ENCODE results near the gene MTFR1L.

DNA sequence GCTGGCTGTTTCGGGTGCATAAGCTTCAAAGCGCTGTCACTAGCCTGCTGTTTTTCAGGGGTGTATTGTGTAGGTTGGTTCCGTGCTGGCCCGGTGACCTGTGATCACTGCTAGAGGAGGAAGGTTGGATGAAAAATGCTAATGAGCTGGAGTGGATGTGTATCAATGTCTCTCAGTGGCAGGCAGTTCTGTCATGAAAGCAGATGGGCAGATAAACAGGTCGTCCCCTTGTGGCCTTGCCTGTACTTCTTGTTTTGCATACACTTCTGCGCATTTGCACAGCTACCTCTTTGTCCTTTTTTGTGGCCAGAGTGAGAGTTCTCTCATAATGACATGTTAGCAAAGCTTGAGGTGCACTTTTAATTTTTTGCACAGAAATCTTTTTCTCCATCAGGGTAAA is 16.8 kb upstream of the MTFR1L start:
- TF ChIP-seq, protein P1, sequence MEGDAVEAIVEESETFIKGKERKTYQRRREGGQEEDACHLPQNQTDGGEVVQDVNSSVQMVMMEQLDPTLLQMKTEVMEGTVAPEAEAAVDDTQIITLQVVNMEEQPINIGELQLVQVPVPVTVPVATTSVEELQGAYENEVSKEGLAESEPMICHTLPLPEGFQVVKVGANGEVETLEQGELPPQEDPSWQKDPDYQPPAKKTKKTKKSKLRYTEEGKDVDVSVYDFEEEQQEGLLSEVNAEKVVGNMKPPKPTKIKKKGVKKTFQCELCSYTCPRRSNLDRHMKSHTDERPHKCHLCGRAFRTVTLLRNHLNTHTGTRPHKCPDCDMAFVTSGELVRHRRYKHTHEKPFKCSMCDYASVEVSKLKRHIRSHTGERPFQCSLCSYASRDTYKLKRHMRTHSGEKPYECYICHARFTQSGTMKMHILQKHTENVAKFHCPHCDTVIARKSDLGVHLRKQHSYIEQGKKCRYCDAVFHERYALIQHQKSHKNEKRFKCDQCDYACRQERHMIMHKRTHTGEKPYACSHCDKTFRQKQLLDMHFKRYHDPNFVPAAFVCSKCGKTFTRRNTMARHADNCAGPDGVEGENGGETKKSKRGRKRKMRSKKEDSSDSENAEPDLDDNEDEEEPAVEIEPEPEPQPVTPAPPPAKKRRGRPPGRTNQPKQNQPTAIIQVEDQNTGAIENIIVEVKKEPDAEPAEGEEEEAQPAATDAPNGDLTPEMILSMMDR (optimal IDR thresholded peaks at IDR 0.05 in 1 of 3, IDR thresholded peaks at IDR 0.05 in 1 of 3, conservative IDR thresholded peaks at IDR 0.05 in 1 of 3; ENCODE audit: extremely low read depth in 1 of 3, insufficient read depth in 2 of 3, low read length in 3 of 3), result peak in 1 of 3 experiments; percentile 18
- TF ChIP-seq EZH2 (IDR thresholded peaks at IDR 0.05; ENCODE audit: low read length), result no peak
